CD14-positive monocyte (primary cell): ENCODE results near the gene CARMIL1. TPM values are rescaled to one million over a fixed set of nuclear protein-coding genes. Genes with fewer than 3 reads are reported as not detected.

ENCODE experiments used
- DNase-seq, 3 donors: peaks; one replicate each; pipeline ENCODE4 v3.0.0-alpha.2; 2011 to 2022
- H2AFZ ChIP-seq: 2 replicates; pipeline ENCODE4 v1.6.0; 2012; ENCODE audit warnings: mild to moderate bottlenecking, low read depth, low read length, inconsistent platforms; ENCODE audit not compliant: insufficient read depth, poor library complexity, severe bottlenecking
- H3K27ac ChIP-seq, 2 donors: 1 replicate in 1 of 2; 2 replicates in 1 of 2; pipeline ENCODE4 v1.5.1; 2012 to 2013; ENCODE audit warnings: low read length in 2 of 2, control low read depth in 1 of 2, inconsistent platforms in 1 of 2, low read depth in 1 of 2, mild to moderate bottlenecking in 1 of 2
- H3K27me3 ChIP-seq, 2 donors: one replicate each; pipeline versions ENCODE4 v1.6.0 to v1.6.1; 2011 to 2013; ENCODE audit warnings: low read length in 2 of 2; ENCODE audit not compliant: control insufficient read depth in 2 of 2, insufficient read depth in 2 of 2
- H3K36me3 ChIP-seq, 2 donors: replicated peaks in 1 of 2; 1 replicate in 1 of 2; 2 replicates in 1 of 2; pipeline versions ENCODE4 v1.5.1 to v1.6.1; 2012 to 2013; ENCODE audit warnings: low read length in 2 of 2, control low read depth in 1 of 2, inconsistent platforms in 1 of 2, mild to moderate bottlenecking in 1 of 2; ENCODE audit not compliant: insufficient read depth in 2 of 2, control insufficient read depth in 1 of 2
- H3K4me1 ChIP-seq, 2 donors: 1 replicate in 1 of 2; 2 replicates in 1 of 2; pipeline versions ENCODE4 v1.5.1 to v1.6.1; 2012 to 2013; ENCODE audit warnings: low read length in 2 of 2, control low read depth in 1 of 2, inconsistent platforms in 1 of 2, mild to moderate bottlenecking in 1 of 2, moderate library complexity in 1 of 2; ENCODE audit not compliant: insufficient read depth in 2 of 2, control insufficient read depth in 1 of 2
- H3K4me2 ChIP-seq: replicated peaks from 2 replicates; pipeline ENCODE3; 2012; ENCODE audit warnings: low read length, moderate library complexity, mild to moderate bottlenecking; ENCODE audit not compliant: poor library complexity, severe bottlenecking; ENCODE audit errors: extremely low read depth
- H3K4me3 ChIP-seq, 3 experiments: fragments of 200-600 bp in 1 of 3; sonication (generic) in 1 of 3; replicated peaks in 1 of 3; 1 replicate in 2 of 3; 2 replicates in 1 of 3; pipeline ENCODE4 v1.5.1; 2011 to 2013; ENCODE audit warnings: low read length in 3 of 3, mild to moderate bottlenecking in 3 of 3, control low read depth in 2 of 3, low read depth in 2 of 3, inconsistent platforms in 1 of 3, moderate library complexity in 1 of 3
- H3K79me2 ChIP-seq: 2 replicates; pipeline ENCODE4 v1.6.0; 2012; ENCODE audit warnings: mild to moderate bottlenecking, control low read depth, inconsistent platforms, low read length, moderate library complexity; ENCODE audit not compliant: insufficient read depth
- H3K9ac ChIP-seq: 2 replicates; pipeline ENCODE4 v1.6.0; 2017; ENCODE audit warnings: low read length, mild to moderate bottlenecking; ENCODE audit not compliant: insufficient read depth, poor library complexity, severe bottlenecking
- H3K9me3 ChIP-seq, 2 donors: replicated peaks in 1 of 2; 1 replicate in 1 of 2; 2 replicates in 1 of 2; pipeline versions ENCODE4 v1.5.1 to v1.6.1; 2012 to 2013; ENCODE audit warnings: low read length in 2 of 2, control low read depth in 1 of 2; ENCODE audit not compliant: control insufficient read depth in 1 of 2, insufficient read depth in 1 of 2
- H4K20me1 ChIP-seq: 2 replicates; pipeline ENCODE4 v1.6.0; 2012; ENCODE audit warnings: mild to moderate bottlenecking, low read length, control low read depth, moderate library complexity; ENCODE audit not compliant: insufficient read depth
- H3K27ac Mint-ChIP-seq, 7 donors: one replicate each; pipeline ENCODE4 v1.8.0; 2020; ENCODE audit warnings: mild to moderate bottlenecking in 7 of 7, mixed read lengths in 7 of 7, moderate library complexity in 6 of 7, inconsistent platforms in 2 of 7
- H3K27me3 Mint-ChIP-seq, 3 donors: one replicate each; pipeline ENCODE4 v1.8.0; 2021 to 2022; ENCODE audit warnings: low read depth in 3 of 3, mild to moderate bottlenecking in 3 of 3, mixed read lengths in 3 of 3, moderate library complexity in 3 of 3, inconsistent platforms in 1 of 3
- H3K36me3 Mint-ChIP-seq, 2 donors: one replicate each; pipeline ENCODE4 v1.8.0; 2020; ENCODE audit warnings: mixed read lengths in 2 of 2, inconsistent platforms in 1 of 2, mild to moderate bottlenecking in 1 of 2
- H3K4me1 Mint-ChIP-seq: one replicate; pipeline ENCODE4 v1.8.0; 2020; ENCODE audit warnings: mild to moderate bottlenecking, mixed read lengths
- H3K4me3 Mint-ChIP-seq, 2 donors: one replicate each; pipeline ENCODE4 v1.8.0; 2020; ENCODE audit warnings: mild to moderate bottlenecking in 2 of 2, mixed read lengths in 2 of 2, moderate library complexity in 1 of 2
- H3K9me3 Mint-ChIP-seq, 7 donors: one replicate each; pipeline ENCODE4 v1.8.0; 2020 to 2022; ENCODE audit warnings: mixed read lengths in 7 of 7, mild to moderate bottlenecking in 6 of 7, moderate library complexity in 6 of 7, inconsistent platforms in 2 of 7
- CTCF ChIP-seq: fragments of 200-600 bp; IDR thresholded peaks from one replicate; pipeline ENCODE4 v1.8.0; 2022; ENCODE audit warnings: antibody characterized with exemption, mild to moderate bottlenecking
- WGBS: methylation state at CpG from one replicate; pipeline ENCODE4 v1.1.5; 2013; ENCODE audit warnings: missing lambda C conversion rate; ENCODE audit not compliant: insufficient coverage; 5-methylcytosine and 5-hydroxymethylcytosine counted together
- intact Hi-C, 2 donors: fragments of 100-400 bp; cut with micrococcal nuclease; formaldehyde crosslinking; loops; one replicate each; pipeline versions ENCODE4 v1.15.0 to v1.15.1; 2023
- polyA plus RNA-seq, 3 donors: library from polyadenylated mRNA; depleted of rRNA in 1 of 3; unstranded in 2 of 3; stranded (reverse) in 1 of 3; fragments of 300-500 nt in 2 of 3; fragments of >200 nt in 1 of 3; fragmentation: Illumina TruSeq in 2 of 3; gene quantifications; 1 replicate in 2 of 3; 2 replicates in 1 of 3; pipeline ENCODE4 v1.2.3, GENCODE V29; 2012 to 2021

Gene CARMIL1
- polyA plus RNA-seq, 3 donors: 0.30 to 0.49 (median 0.41) TPM

GRCh38 chr6:25525078-25525477, 245.9 kb downstream of the CARMIL1 start:
- Histone ChIP-seq H3K9ac (no peak overlapping the region), H3K27me3 (no peaks in the 10 kb centered on the region), H3K4me3 (no peak overlapping the region), H4K20me1 (no peaks in the 10 kb centered on the region), H3K36me3 (no peaks in the 10 kb centered on the region), H3K27ac (no peak overlapping the region), H3K4me1 (no peaks in the 10 kb centered on the region), H2AFZ (no peak overlapping the region), H3K79me2 (no peaks in the 10 kb centered on the region), H3K9me3 (no peaks in the 10 kb centered on the region), H3K4me2 (no peak overlapping the region)
- Mint-ChIP-seq H3K27ac (no peak overlapping the region), H3K27me3 (no peaks in the 10 kb centered on the region), H3K4me1 (no peaks in the 10 kb centered on the region), H3K4me3 (no peak overlapping the region), H3K36me3 (peaks cover 3 to 5% of the 10 kb centered on the region in 2 donors), H3K9me3 (peaks cover 0 to 4% (median 0%) of the 10 kb centered on the region in 7 donors)
- no peak for TF ChIP-seq CTCF
- no peak for DNase-seq
- WGBS: no CpG with 5 or more reads among the region's 3 CpGs
- intact Hi-C loops: no loop called here

DNA sequence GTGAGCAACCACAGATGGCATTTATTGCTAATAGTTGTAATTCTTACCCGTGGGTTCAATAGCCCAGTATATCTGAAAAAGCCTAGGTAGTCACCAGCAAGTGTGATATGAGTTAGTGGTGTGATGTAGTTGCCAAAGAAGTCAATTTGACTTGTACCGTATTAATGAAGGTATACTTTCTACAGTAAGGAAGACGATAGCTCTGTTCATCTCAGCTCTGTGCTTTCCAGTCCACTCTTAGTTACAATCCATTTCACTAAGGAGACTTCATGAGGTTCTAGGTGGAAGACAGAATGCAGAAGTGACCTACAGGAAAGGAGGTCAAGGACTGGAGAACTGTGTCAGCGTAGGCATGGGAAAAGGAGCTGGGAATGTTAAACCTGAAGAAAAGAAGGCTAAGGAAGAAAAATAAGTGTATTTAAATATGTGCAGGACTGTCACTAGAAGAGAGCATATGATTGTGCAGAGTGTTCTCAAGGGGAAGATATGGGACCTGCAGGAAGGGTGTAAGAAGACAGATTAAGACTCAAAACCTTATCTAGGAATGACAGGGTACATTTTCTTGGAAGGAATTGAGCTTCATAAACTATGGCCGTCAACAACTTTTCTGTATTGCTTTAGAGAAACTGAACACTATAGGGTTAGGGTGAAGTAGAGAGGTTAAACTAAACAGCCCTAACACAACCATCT, 255.9 kb downstream of the CARMIL1 start:
- no peaks in the 10 kb centered on the region for H3K79me2 ChIP-seq
- no peak overlapping the region for H3K9ac ChIP-seq
- no peak for DNase-seq
- Mint-ChIP-seq H3K27me3 (peaks cover 0 to 1% (median 0%) of the 10 kb centered on the region in 3 donors), H3K36me3 (peaks cover 0 to 5% of the 10 kb centered on the region in 2 donors), H3K27ac (peak overlapping the region in 1 of 7 donors; percentile 27), H3K4me1 (peaks cover 11% of the 10 kb centered on the region), H3K9me3 (no peaks in the 10 kb centered on the region), H3K4me3 (no peak overlapping the region)
- no peaks in the 10 kb centered on the region for H3K36me3 ChIP-seq
- H3K27me3 ChIP-seq: no peaks in the 10 kb centered on the region
- no peak for TF ChIP-seq CTCF
- intact Hi-C loops: no loop called here
- no peak overlapping the region for H3K4me3 ChIP-seq
- no peaks in the 10 kb centered on the region for H4K20me1 ChIP-seq
- H3K4me1 ChIP-seq: peaks cover 3 to 10% of the 10 kb centered on the region in 2 donors
- no peak overlapping the region for H3K4me2 ChIP-seq
- WGBS: 100% methylated on average over 2 of the region's 5 CpGs
- H3K27ac ChIP-seq: no peak overlapping the region
- no peaks in the 10 kb centered on the region for H3K9me3 ChIP-seq
- H2AFZ ChIP-seq: no peak overlapping the region
